HEK293T (cell line): ENCODE results near the gene SLC16A8.

Experiments used
- CTCF ChIA-PET: fragments of 350-600 bp; formaldehyde crosslinking; extraction: SDS; loops from one replicate; lab custom pipeline; 2021; ENCODE audit warnings: antibody characterized with exemption, inconsistent platforms; lab: Yijun Ruan, JAX
- POLR2A ChIA-PET: fragments of 350-600 bp; formaldehyde crosslinking; extraction: SDS; loops from one replicate; lab custom pipeline; 2020; ENCODE audit warnings: antibody characterized with exemption, inconsistent platforms; lab: Yijun Ruan, JAX
- DNase-seq: peaks from one replicate; pipeline ENCODE4 v3.0.0; 2012; ENCODE audit warnings: mixed read lengths; ENCODE audit errors: extremely low spot score
- ARNT ChIP-seq: fragments of 450-650 bp; IDR thresholded peaks from 2 replicates; pipeline ENCODE4 v1.6.1; 2017; ENCODE audit warnings: mild to moderate bottlenecking
- BHLHE40 ChIP-seq: fragments of 450-650 bp; IDR thresholded peaks from 2 replicates; pipeline ENCODE4 v1.6.1; 2016; ENCODE audit warnings: mild to moderate bottlenecking, moderate library complexity, borderline replicate concordance
- CTBP1 ChIP-seq: fragments of 450-650 bp; IDR thresholded peaks from 2 replicates; pipeline ENCODE4 v1.6.1; 2016; ENCODE audit warnings: borderline replicate concordance
- ELF4 ChIP-seq: fragments of 450-650 bp; IDR thresholded peaks from 2 replicates; pipeline ENCODE4 v1.6.1; 2017; ENCODE audit warnings: antibody characterized with exemption
- FOXA1 ChIP-seq: fragments of 450-650 bp; IDR thresholded peaks from 2 replicates; pipeline ENCODE4 v1.6.1; 2016; ENCODE audit warnings: mild to moderate bottlenecking
- FOXK2 ChIP-seq: fragments of 450-650 bp; IDR thresholded peaks from 2 replicates; pipeline ENCODE4 v1.6.1; 2016; ENCODE audit warnings: mild to moderate bottlenecking
- FOXM1 ChIP-seq: fragments of 450-650 bp; IDR thresholded peaks from 2 replicates; pipeline ENCODE4 v1.6.1; 2017; ENCODE audit warnings: mild to moderate bottlenecking, borderline replicate concordance
- HDGF ChIP-seq: fragments of 450-650 bp; IDR thresholded peaks from 2 replicates; pipeline ENCODE4 v1.6.1; 2017; ENCODE audit warnings: antibody characterized with exemption, borderline replicate concordance
- L3MBTL2 ChIP-seq: fragments of 450-650 bp; conservative IDR thresholded peaks from 2 replicates; pipeline ENCODE4 v1.6.1; 2016; ENCODE audit warnings: mild to moderate bottlenecking
- LEF1 ChIP-seq: fragments of 450-650 bp; IDR thresholded peaks from 2 replicates; pipeline ENCODE4 v1.6.1; 2017; ENCODE audit warnings: mild to moderate bottlenecking, borderline replicate concordance
- NFRKB ChIP-seq: fragments of 450-650 bp; IDR thresholded peaks from 2 replicates; pipeline ENCODE4 v1.6.1; 2016; ENCODE audit warnings: mild to moderate bottlenecking, moderate library complexity
- SP1 ChIP-seq: fragments of 450-650 bp; IDR thresholded peaks from 2 replicates; pipeline ENCODE4 v1.6.1; 2017
- SUZ12 ChIP-seq: fragments of 450-650 bp; IDR thresholded peaks from 2 replicates; pipeline ENCODE4 v1.6.1; 2016; ENCODE audit warnings: mild to moderate bottlenecking
- TARDBP ChIP-seq: fragments of 450-650 bp; IDR thresholded peaks from 2 replicates; pipeline ENCODE4 v1.6.1; 2016
- ZNF384 ChIP-seq: fragments of 450-650 bp; IDR thresholded peaks from 2 replicates; pipeline ENCODE4 v1.6.1; 2016
- TF ChIP-seq, protein P1 (sequence below): fragments of 450-650 bp; IDR thresholded peaks from 2 replicates; pipeline ENCODE4 v1.6.1; 2016

Gene SLC16A8

GRCh38 chr22:38030311-38031133 lies 53.5 kb downstream of the SLC16A8 start:
- CTCF ChIA-PET, result interaction anchor here (1.0 to 2.4 kb wide), 2 partner anchors 18 to 22 kb away, joined by 3 to 9 read pairs; no protein-coding TSS in a partner anchor
- TF ChIP-seq FOXK2 (no peak), FOXM1 (no peak), L3MBTL2 (no peak), ELF4 (no peak), TARDBP (no peak), FOXA1 (no peak), ZNF384 (no peak), BHLHE40 (no peak), LEF1 (no peak), NFRKB (no peak), ARNT (no peak), SUZ12 (no peak), CTBP1 (no peak), HDGF (no peak), SP1 (no peak)
- TF ChIP-seq, protein P1, sequence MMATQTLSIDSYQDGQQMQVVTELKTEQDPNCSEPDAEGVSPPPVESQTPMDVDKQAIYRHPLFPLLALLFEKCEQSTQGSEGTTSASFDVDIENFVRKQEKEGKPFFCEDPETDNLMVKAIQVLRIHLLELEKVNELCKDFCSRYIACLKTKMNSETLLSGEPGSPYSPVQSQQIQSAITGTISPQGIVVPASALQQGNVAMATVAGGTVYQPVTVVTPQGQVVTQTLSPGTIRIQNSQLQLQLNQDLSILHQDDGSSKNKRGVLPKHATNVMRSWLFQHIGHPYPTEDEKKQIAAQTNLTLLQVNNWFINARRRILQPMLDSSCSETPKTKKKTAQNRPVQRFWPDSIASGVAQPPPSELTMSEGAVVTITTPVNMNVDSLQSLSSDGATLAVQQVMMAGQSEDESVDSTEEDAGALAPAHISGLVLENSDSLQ, result no peak
- no peak for DNase-seq
- POLR2A ChIA-PET, result no interaction called here

GRCh38 chr22:38029901-38030300 lies 54.1 kb downstream of the SLC16A8 start:
- no peak for DNase-seq
- CTCF ChIA-PET, result no interaction called here
- POLR2A ChIA-PET, result no interaction called here
- TF ChIP-seq HDGF, result no peak
- TF ChIP-seq, protein P1, result no peak
- TF ChIP-seq NFRKB, result no peak
- TF ChIP-seq CTBP1, result no peak
- TF ChIP-seq LEF1, result no peak
- TF ChIP-seq ZNF384, result no peak
- TF ChIP-seq ELF4, result no peak
- TF ChIP-seq SUZ12, result no peak

GRCh38 chr22:38029370-38029769 lies 54.6 kb downstream of the SLC16A8 start:
- POLR2A ChIA-PET, result no interaction called here
- DNase-seq, result no peak
- TF ChIP-seq ELF4 (no peak), SUZ12 (no peak), ZNF384 (no peak), FOXK2 (no peak), SP1 (no peak), CTBP1 (no peak), LEF1 (no peak), HDGF (no peak), TARDBP (no peak), ARNT (no peak), BHLHE40 (no peak), FOXA1 (no peak), FOXM1 (no peak), NFRKB (no peak), L3MBTL2 (no peak)
- TF ChIP-seq, protein P1, result no peak
- CTCF ChIA-PET, result no interaction called here

DNA sequence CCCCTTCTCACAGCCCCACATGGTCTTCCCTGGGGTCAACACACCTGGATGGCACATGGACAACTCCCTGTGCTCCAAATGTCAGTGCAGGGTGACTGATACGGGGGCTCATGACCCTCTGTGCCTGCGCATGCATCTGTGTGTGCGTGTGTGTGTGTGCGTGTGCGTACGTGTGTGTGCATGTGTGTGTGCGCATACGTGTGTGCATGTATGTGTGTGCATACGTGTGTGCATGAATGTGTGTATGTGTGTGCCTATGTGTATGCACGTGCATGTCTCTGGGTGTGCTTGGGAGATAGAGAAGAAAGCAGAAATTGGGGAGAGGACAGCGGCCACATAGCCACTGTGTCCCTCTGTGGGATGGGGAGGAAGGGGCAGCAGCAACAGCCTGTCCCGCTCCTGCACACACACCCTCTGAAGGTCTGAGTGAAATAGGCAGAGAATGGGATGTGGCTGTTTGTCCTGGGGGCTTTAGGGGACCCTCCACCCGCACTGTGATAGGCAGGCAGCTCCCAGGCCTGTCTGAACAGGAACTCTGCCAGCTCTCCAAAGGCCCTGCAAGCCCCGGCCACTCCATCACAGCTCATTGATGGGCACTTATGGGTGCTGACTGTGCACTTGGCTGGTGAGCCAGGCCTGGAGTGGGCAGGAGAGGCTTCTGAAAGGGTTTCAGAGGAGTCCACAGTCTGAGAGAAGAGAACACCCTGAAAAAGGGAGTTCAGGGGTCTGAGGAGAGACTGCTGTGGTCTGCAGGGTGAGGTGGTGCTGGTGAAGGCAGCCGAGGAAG lies 55.4 kb downstream of the SLC16A8 start:
- no peak for TF ChIP-seq SUZ12
- no peak for TF ChIP-seq L3MBTL2
- no peak for TF ChIP-seq TARDBP
- no peak for TF ChIP-seq BHLHE40
- no peak for TF ChIP-seq FOXA1
- TF ChIP-seq, protein P1, result no peak
- TF ChIP-seq FOXM1, result no peak
- TF ChIP-seq ARNT, result no peak
- no peak for TF ChIP-seq ZNF384
- TF ChIP-seq HDGF, result no peak
- no peak for TF ChIP-seq ELF4
- ChIA-PET POLR2A (no interaction called here), CTCF (no interaction called here)
- no peak for DNase-seq
